H1 (cell line): ENCODE data around the gene PDE9A.

Experiments
- NRF1 ChIP-seq: IDR thresholded peaks from 2 replicates; pipeline ENCODE4 v1.6.1; 2011; ENCODE audit warnings: mild to moderate bottlenecking, low read depth, low read length, improper control_type of control experiment
- RNF2 ChIP-seq: fragments of 200-900, 300-1000 bp; sonication (generic); IDR thresholded peaks from 2 replicates; pipeline ENCODE4 v1.7.1; 2016; ENCODE audit warnings: borderline replicate concordance, low read depth, mild to moderate bottlenecking, antibody characterized with exemption, low read length; ENCODE audit not compliant: poor library complexity, severe bottlenecking; ENCODE audit errors: missing control alignments
- SUZ12 ChIP-seq: fragments of 200-600 bp; sonication (generic); IDR thresholded peaks from 2 replicates; pipeline ENCODE4 v1.6.1; 2012; ENCODE audit warnings: mild to moderate bottlenecking, inconsistent platforms, low read length, moderate library complexity, mixed read lengths
- TF ChIP-seq, protein P1 (sequence below), 3 experiments: IDR thresholded peaks; 1 replicate in 2 of 3; 2 replicates in 1 of 3; pipeline versions ENCODE4 v1.5.1 to v1.6.1; 2011; ENCODE audit warnings: low read length in 3 of 3, mild to moderate bottlenecking in 3 of 3, inconsistent platforms in 2 of 3, low read depth in 1 of 3, moderate library complexity in 1 of 3; ENCODE audit not compliant: insufficient read depth in 1 of 3; ENCODE audit errors: control extremely low read depth in 1 of 3

DNA sequence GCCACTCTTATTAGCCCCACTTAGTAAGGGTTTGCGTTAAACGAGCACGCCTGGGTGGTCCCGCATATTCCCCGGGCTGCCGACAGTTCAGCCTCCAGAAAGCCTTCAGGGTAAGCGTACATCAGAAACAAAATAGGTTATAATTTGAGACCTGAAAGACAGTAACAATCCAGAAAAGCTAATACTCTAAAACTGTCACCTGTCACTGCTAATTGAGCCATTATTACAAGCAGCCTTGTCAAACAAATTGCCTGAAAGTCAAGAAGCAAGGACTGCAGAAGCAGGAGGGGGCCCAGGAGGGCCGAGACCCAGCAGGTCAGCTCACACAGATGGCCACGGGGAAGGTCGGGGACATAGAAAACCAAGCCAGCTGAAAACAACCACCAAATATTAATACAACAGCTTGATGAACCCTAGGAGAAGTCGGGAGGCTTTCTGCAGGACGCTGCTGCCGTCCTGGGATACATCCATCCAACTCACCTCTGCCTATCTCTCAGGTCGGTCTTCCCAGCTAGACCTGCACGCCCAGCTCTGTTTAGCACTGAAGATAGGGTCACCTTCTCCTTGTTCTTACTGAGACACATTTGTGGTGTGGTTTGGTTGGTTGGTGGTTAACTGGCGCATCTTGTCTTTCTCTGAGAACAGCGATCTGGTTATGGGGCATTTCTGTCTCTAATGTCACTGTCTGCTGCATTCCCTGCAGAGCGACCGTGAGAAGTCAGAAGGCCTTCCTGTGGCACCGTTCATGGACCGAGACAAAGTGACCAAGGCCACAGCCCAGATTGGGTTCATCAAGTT is 115.1 kb downstream of the PDE9A start:
- no peak for TF ChIP-seq RNF2
- TF ChIP-seq, protein P1, sequence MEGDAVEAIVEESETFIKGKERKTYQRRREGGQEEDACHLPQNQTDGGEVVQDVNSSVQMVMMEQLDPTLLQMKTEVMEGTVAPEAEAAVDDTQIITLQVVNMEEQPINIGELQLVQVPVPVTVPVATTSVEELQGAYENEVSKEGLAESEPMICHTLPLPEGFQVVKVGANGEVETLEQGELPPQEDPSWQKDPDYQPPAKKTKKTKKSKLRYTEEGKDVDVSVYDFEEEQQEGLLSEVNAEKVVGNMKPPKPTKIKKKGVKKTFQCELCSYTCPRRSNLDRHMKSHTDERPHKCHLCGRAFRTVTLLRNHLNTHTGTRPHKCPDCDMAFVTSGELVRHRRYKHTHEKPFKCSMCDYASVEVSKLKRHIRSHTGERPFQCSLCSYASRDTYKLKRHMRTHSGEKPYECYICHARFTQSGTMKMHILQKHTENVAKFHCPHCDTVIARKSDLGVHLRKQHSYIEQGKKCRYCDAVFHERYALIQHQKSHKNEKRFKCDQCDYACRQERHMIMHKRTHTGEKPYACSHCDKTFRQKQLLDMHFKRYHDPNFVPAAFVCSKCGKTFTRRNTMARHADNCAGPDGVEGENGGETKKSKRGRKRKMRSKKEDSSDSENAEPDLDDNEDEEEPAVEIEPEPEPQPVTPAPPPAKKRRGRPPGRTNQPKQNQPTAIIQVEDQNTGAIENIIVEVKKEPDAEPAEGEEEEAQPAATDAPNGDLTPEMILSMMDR (IDR thresholded peaks at IDR 0.05; ENCODE audit: control extremely low read depth in 1 of 3, insufficient read depth in 1 of 3, low read depth in 1 of 3, low read length in 3 of 3): no peak
- TF ChIP-seq SUZ12: no peak
- TF ChIP-seq NRF1: no peak
